Measurements from ENCODE around the gene EPC1. TPM values are rescaled to one million over a fixed set of nuclear protein-coding genes. Genes with fewer than 3 reads are reported as not detected.

EPC1 gene
- total and polyA plus RNA-seq, 12 donors = 8.4 to 25.4 (median 19.0) TPM

- Histone ChIP-seq H3K36me3 (peaks cover 0 to 98% (median 37%) of the 10 kb centered on the region in 9 donors), H3K27me3 (no peaks in the 10 kb centered on the region), H3K27ac (no peak overlapping the region), H3K4me1 (peaks cover 0 to 16% (median 0%) of the 10 kb centered on the region in 9 donors), H3K4me3 (no peak overlapping the region), H3K9me3 (no peaks in the 10 kb centered on the region)
- TF ChIP-seq CTCF (IDR thresholded peaks at IDR 0.05) = no peak
- ATAC-seq = no peak
- WGBS, 2 donors = 75 to 86% methylated on average over 1 of the region's 1 CpG
- no peak for DNase-seq
- intact Hi-C loops (cut with DNase I) = loop anchor here in 1 of 10 donors (5.0 kb wide), 1 partner anchor 34 kb away; no protein-coding TSS in a partner anchor
Measured at GRCh38 chr10:32273336-32273735, 73.6 kb downstream of the EPC1 start.

GRCh38 chr10:32271617-32272016, 75.3 kb downstream of the EPC1 start:
- Histone ChIP-seq H3K9me3 (no peaks in the 10 kb centered on the region), H3K4me3 (no peak overlapping the region), H3K27ac (no peak overlapping the region), H3K27me3 (no peaks in the 10 kb centered on the region), H3K4me1 (peaks cover 0 to 16% (median 0%) of the 10 kb centered on the region in 9 donors), H3K36me3 (peaks cover 0 to 100% (median 38%) of the 10 kb centered on the region in 9 donors)
- ATAC-seq = no peak
- DNase-seq = no peak
- 79 to 86% methylated on average over 3 of the region's 3 CpGs for WGBS, 2 donors
- intact Hi-C loops (cut with DNase I) = loop anchor here in 1 of 10 donors (5.0 kb wide), 1 partner anchor 36 kb away; no protein-coding TSS in a partner anchor
- no peak for TF ChIP-seq CTCF (IDR thresholded peaks at IDR 0.05)

GRCh38 chr10:32269343-32270100, 77.4 kb downstream of the EPC1 start:
- no peak for DNase-seq
- Histone ChIP-seq H3K27ac (peak overlapping the region in 1 of 10 donors; percentile 8), H3K4me3 (no peak overlapping the region), H3K27me3 (no peaks in the 10 kb centered on the region), H3K4me1 (peaks cover 0 to 16% (median 0%) of the 10 kb centered on the region in 9 donors), H3K9me3 (no peaks in the 10 kb centered on the region), H3K36me3 (peaks cover 0 to 84% (median 38%) of the 10 kb centered on the region in 9 donors)
- no peak for TF ChIP-seq CTCF (IDR thresholded peaks at IDR 0.05)
- 90% methylated on average over 2 of the region's 2 CpGs for WGBS, 2 donors
- ATAC-seq = peak in 1 of 8 donors; percentile 20
- intact Hi-C loops (cut with DNase I) = loop anchor here in 3 of 10 donors (5.0 to 10.0 kb wide), 3 partner anchors 38 to 185 kb away; partner anchors contain the start of gene EPC1 (in 1 of the 3)

GRCh38 chr10:32268788-32269187, 78.2 kb downstream of the EPC1 start:
- 83 to 85% methylated on average over 4 of the region's 4 CpGs for WGBS, 2 donors
- Histone ChIP-seq H3K36me3 (peaks cover 0 to 76% (median 38%) of the 10 kb centered on the region in 9 donors), H3K4me1 (peaks cover 0 to 13% (median 0%) of the 10 kb centered on the region in 9 donors), H3K27ac (no peak overlapping the region), H3K27me3 (no peaks in the 10 kb centered on the region), H3K4me3 (no peak overlapping the region), H3K9me3 (no peaks in the 10 kb centered on the region)
- no peak for ATAC-seq
- no peak for TF ChIP-seq CTCF (IDR thresholded peaks at IDR 0.05)
- DNase-seq = no peak
- intact Hi-C loops (cut with DNase I) = loop anchor here in 2 of 10 donors (10.0 kb wide), 2 partner anchors 76 to 186 kb away; partner anchors contain the start of gene EPC1 (in 1 of the 2)

All from heart right ventricle (tissue), 16 donors.